Endothelial cell of umbilical vein (primary cell): ENCODE data around the gene TAGLN. TPM values are rescaled to one million over a fixed set of nuclear protein-coding genes. Genes with fewer than 3 reads are reported as not detected.

Experiments
- BruUV-seq: library from RNA; stranded (reverse); fragments of 400-500 nt; replicated peaks from 2 replicates; lab custom pipeline; 2021; lab: Mats Ljungman, UMichigan
- CTCF ChIA-PET: fragments of 300-600, 350-600 bp; sonication (Branson Sonifier 250); formaldehyde crosslinking; loops from one replicate; lab custom pipeline; 2021; ENCODE audit warnings: antibody characterized with exemption, inconsistent platforms; lab: Charles Lee
- POLR2A ChIA-PET: fragments of 300-600, 350-600 bp; sonication (Branson Sonifier 250); formaldehyde crosslinking; loops from one replicate; lab custom pipeline; 2021; ENCODE audit warnings: antibody characterized with exemption, inconsistent platforms; lab: Charles Lee
- DNase-seq: peaks from one replicate; pipeline ENCODE4 v3.0.0-alpha.2; 2011; ENCODE audit warnings: low read depth, low spot score
- FAIRE-seq: peaks from 2 replicates; lab custom pipeline; 2011; peaks lifted over from hg19 to GRCh38; lab: Jason Lieb, UNC
- H2AFZ ChIP-seq: 2 replicates; pipeline ENCODE4 v1.6.0; 2012; ENCODE audit warnings: low read depth, low read length, control low read depth, inconsistent platforms
- H3K27ac ChIP-seq: 2 replicates; pipeline ENCODE4 v1.5.1; 2011; ENCODE audit warnings: low read depth, mild to moderate bottlenecking, control low read depth, low read length, moderate library complexity; ENCODE audit not compliant: insufficient read depth
- H3K27me3 ChIP-seq, 2 experiments: 2 replicates each; pipeline versions ENCODE4 v1.6.0 to v1.6.1; 2011; ENCODE audit warnings: low read length in 2 of 2, mixed read lengths in 1 of 2; ENCODE audit not compliant: control insufficient read depth in 2 of 2, insufficient read depth in 2 of 2
- H3K36me3 ChIP-seq, 2 experiments: 2 replicates in 1 of 2; 3 replicates in 1 of 2; pipeline ENCODE4 v1.5.1; 2011; ENCODE audit warnings: low read length in 2 of 2, mild to moderate bottlenecking in 1 of 2, moderate library complexity in 1 of 2; ENCODE audit not compliant: control insufficient read depth in 2 of 2, insufficient read depth in 2 of 2; ENCODE audit errors: extremely low read depth in 1 of 2
- H3K4me1 ChIP-seq: 3 replicates; pipeline ENCODE4 v1.5.1; 2011; ENCODE audit warnings: mild to moderate bottlenecking, low read length; ENCODE audit not compliant: control insufficient read depth, insufficient read depth; ENCODE audit errors: extremely low read depth
- H3K4me2 ChIP-seq: 2 replicates; pipeline ENCODE4 v1.6.1; 2011; ENCODE audit warnings: low read length, control low read depth, mixed read lengths; ENCODE audit not compliant: insufficient read depth
- H3K4me3 ChIP-seq, 3 experiments: fragments of 200-600 bp in 1 of 3; sonication (generic), shearing (Covaris generic) in 1 of 3; replicated peaks in 1 of 3; 2 replicates each; pipeline ENCODE4 v1.5.1; 2011 to 2016; ENCODE audit warnings: control low read depth in 3 of 3, low read length in 3 of 3, mild to moderate bottlenecking in 2 of 3, inconsistent platforms in 1 of 3, low read depth in 1 of 3, moderate library complexity in 1 of 3; ENCODE audit not compliant: insufficient read depth in 1 of 3
- H3K79me2 ChIP-seq: 2 replicates; pipeline ENCODE4 v1.6.0; 2012; ENCODE audit warnings: low read length, inconsistent platforms; ENCODE audit not compliant: control insufficient read depth, insufficient read depth
- H3K9ac ChIP-seq: replicated peaks from 2 replicates; pipeline ENCODE3; 2011; ENCODE audit warnings: low read length, control low read depth; ENCODE audit not compliant: insufficient read depth; ENCODE audit errors: extremely low read depth
- H3K9me1 ChIP-seq: replicated peaks from 3 replicates; pipeline ENCODE4 v1.6.0; 2011; ENCODE audit warnings: mild to moderate bottlenecking, low read length; ENCODE audit not compliant: control insufficient read depth, insufficient read depth; ENCODE audit errors: extremely low read depth
- H3K9me3 ChIP-seq: replicated peaks from 2 replicates; pipeline ENCODE4 v1.5.1; 2012; ENCODE audit warnings: low read length, inconsistent platforms; ENCODE audit not compliant: control insufficient read depth, insufficient read depth
- H4K20me1 ChIP-seq: replicated peaks from 2 replicates; pipeline ENCODE3; 2011; ENCODE audit warnings: mild to moderate bottlenecking, low read length; ENCODE audit not compliant: control insufficient read depth, insufficient read depth; ENCODE audit errors: extremely low read depth
- EZH2 ChIP-seq: IDR thresholded peaks from 2 replicates; pipeline ENCODE4 v1.6.1; 2012; ENCODE audit warnings: borderline replicate concordance, low read depth, mild to moderate bottlenecking, moderate library complexity, low read length, inconsistent platforms; ENCODE audit not compliant: severe bottlenecking
- FOS ChIP-seq: IDR thresholded peaks from 2 replicates; pipeline ENCODE4 v1.6.1; 2011; ENCODE audit warnings: mild to moderate bottlenecking, low read length, moderate library complexity, borderline replicate concordance; ENCODE audit not compliant: insufficient read depth
- GATA2 ChIP-seq: IDR thresholded peaks from 2 replicates; pipeline ENCODE4 v1.7.0; 2011; ENCODE audit warnings: low read depth, mild to moderate bottlenecking, moderate library complexity, mixed read lengths, low read length; ENCODE audit not compliant: insufficient read length, insufficient read depth
- JUN ChIP-seq: IDR thresholded peaks from 2 replicates; pipeline ENCODE4 v1.6.1; 2011; ENCODE audit warnings: borderline replicate concordance, low read depth; ENCODE audit not compliant: insufficient read length, insufficient read depth
- MAX ChIP-seq: IDR thresholded peaks from 2 replicates; pipeline ENCODE4 v1.6.1; 2011; ENCODE audit not compliant: insufficient read depth, insufficient read length
- MYC ChIP-seq: IDR thresholded peaks from one replicate; pipeline ENCODE4 v1.6.1; 2011; ENCODE audit warnings: mild to moderate bottlenecking, low read depth, low read length
- POLR2A ChIP-seq: IDR thresholded peaks from 2 replicates; pipeline ENCODE4 v1.6.1; 2012; ENCODE audit warnings: low read depth, mild to moderate bottlenecking, control low read depth, low read length
- POLR2AphosphoS5 ChIP-seq: IDR thresholded peaks from 2 replicates; pipeline ENCODE4 v1.6.1; 2012; ENCODE audit warnings: low read depth, mild to moderate bottlenecking, control low read depth, low read length, moderate library complexity; ENCODE audit not compliant: insufficient read depth
- dilution Hi-C: fragments of 300-500 bp; cut with MboI; formaldehyde crosslinking; loops from one replicate; pipeline ENCODE4 v1.15.0; 2019; ENCODE audit warnings: low sequenced_read_pairs; ENCODE audit not compliant: extremely low pct_ligation_motif_present
- intact Hi-C: fragments of 100-400 bp; cut with micrococcal nuclease; formaldehyde crosslinking; loops from one replicate; pipeline ENCODE4 v1.10.0; 2022
- polyA plus RNA-seq, 4 experiments: library from polyadenylated mRNA; depleted of rRNA in 3 of 4; stranded (reverse) in 3 of 4; unstranded in 1 of 4; fragments of >200 nt; gene quantifications; 2 replicates each; pipeline versions ENCODE4 v1.2.1 to v1.2.3, GENCODE V29; 2011 to 2012; ENCODE audit warnings: missing spikeins in 1 of 4
- total RNA-seq: library from RNA; stranded (reverse); gene quantifications from 2 replicates; pipeline ENCODE4 v1.2.3, GENCODE V29; 2021
- TF ChIP-seq, protein P1 (sequence below), 2 donors: IDR thresholded peaks; 1 replicate in 1 of 2; 2 replicates in 1 of 2; pipeline ENCODE4 v1.5.1; 2011; ENCODE audit warnings: low read length in 2 of 2, mild to moderate bottlenecking in 2 of 2, moderate library complexity in 2 of 2, control low read depth in 1 of 2, inconsistent platforms in 1 of 2, low read depth in 1 of 2; ENCODE audit not compliant: insufficient read depth in 1 of 2; ENCODE audit errors: extremely low read depth in 1 of 2

The TAGLN gene
- total and polyA plus RNA-seq, 2 donors (not counting 3 experiments of a cell fraction or from before 2014, with no cell fraction given), result 20.8 to 113 TPM

DNA sequence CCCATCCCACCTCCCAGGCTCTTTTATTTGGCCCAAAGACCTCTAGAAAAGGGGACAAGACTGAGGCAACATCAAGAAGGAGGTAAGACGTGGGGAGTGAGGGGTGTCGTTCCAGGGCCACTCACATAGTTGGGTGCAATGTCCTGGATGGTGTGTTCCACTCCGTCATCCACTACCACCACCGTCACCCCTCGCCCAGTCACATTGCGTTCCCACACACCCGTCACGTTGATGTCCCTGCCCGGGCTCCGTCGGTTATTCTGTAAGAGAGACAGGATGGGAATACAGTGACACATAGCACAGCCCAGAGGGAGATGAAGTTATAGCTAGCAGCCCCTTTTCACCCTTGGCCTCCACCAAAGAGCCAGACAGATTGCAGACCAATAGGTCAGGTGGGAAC, 28.9 kb downstream of the TAGLN start:
- H3K4me3 ChIP-seq, result no peak overlapping the region
- H3K4me1 ChIP-seq, result peaks cover 10% of the 10 kb centered on the region
- BruUV-seq, result no TSS peak
- dilution Hi-C loops, result no loop called here
- intact Hi-C loops, result no loop called here
- peaks cover 10% of the 10 kb centered on the region for H3K79me2 ChIP-seq
- no peak for TF ChIP-seq EZH2
- no peak for TF ChIP-seq FOS
- no peak for TF ChIP-seq MYC
- TF ChIP-seq JUN, result no peak
- no peak for TF ChIP-seq POLR2A
- no peak for TF ChIP-seq GATA2
- no peak for TF ChIP-seq POLR2AphosphoS5
- TF ChIP-seq MAX, result no peak
- TF ChIP-seq, protein P1, sequence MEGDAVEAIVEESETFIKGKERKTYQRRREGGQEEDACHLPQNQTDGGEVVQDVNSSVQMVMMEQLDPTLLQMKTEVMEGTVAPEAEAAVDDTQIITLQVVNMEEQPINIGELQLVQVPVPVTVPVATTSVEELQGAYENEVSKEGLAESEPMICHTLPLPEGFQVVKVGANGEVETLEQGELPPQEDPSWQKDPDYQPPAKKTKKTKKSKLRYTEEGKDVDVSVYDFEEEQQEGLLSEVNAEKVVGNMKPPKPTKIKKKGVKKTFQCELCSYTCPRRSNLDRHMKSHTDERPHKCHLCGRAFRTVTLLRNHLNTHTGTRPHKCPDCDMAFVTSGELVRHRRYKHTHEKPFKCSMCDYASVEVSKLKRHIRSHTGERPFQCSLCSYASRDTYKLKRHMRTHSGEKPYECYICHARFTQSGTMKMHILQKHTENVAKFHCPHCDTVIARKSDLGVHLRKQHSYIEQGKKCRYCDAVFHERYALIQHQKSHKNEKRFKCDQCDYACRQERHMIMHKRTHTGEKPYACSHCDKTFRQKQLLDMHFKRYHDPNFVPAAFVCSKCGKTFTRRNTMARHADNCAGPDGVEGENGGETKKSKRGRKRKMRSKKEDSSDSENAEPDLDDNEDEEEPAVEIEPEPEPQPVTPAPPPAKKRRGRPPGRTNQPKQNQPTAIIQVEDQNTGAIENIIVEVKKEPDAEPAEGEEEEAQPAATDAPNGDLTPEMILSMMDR (IDR thresholded peaks at IDR 0.05; ENCODE audit: extremely low read depth in 1 of 2, insufficient read depth in 1 of 2, low read depth in 1 of 2, low read length in 2 of 2), result no peak
- no peak overlapping the region for H3K4me2 ChIP-seq
- DNase-seq (no peak), FAIRE-seq (no peak)
- ChIA-PET CTCF (interaction anchor here (0.7 to 5.2 kb wide), 4 partner anchors 9 to 438 kb away, joined by 3 to 90 read pairs (median 33); partner anchors contain the start of genes APOA5 and SIDT2), POLR2A (no interaction called here)
- no peaks in the 10 kb centered on the region for H3K27me3 ChIP-seq
- H3K9me1 ChIP-seq, result no peaks in the 10 kb centered on the region
- no peak overlapping the region for H2AFZ ChIP-seq
- peaks cover 0 to 28% of the 10 kb centered on the region in 2 experiments for H3K36me3 ChIP-seq
- no peak overlapping the region for H3K27ac ChIP-seq
- H4K20me1 ChIP-seq, result no peaks in the 10 kb centered on the region
- H3K9me3 ChIP-seq, result no peaks in the 10 kb centered on the region
- H3K9ac ChIP-seq, result no peak overlapping the region
